Progenitor cell of endocrine pancreas (in vitro differentiated cells): Measurements from ENCODE around the gene GALNTL6. TPM values are rescaled to one million over a fixed set of nuclear protein-coding genes. Genes with fewer than 3 reads are reported as not detected.

ENCODE experiments used
- DNase-seq: peaks from one replicate; pipeline ENCODE4 v3.0.0; 2021; ENCODE audit warnings: low spot score; ENCODE audit not compliant: unreplicated experiment
- H3K27ac Mint-ChIP-seq: 2 replicates; pipeline ENCODE4 v1.8.0; 2021; ENCODE audit warnings: mild to moderate bottlenecking, moderate library complexity, mixed read lengths
- H3K27me3 Mint-ChIP-seq: 2 replicates; pipeline ENCODE4 v1.8.0; 2021; ENCODE audit warnings: mixed read lengths
- H3K36me3 Mint-ChIP-seq: 2 replicates; pipeline ENCODE4 v1.8.0; 2022; ENCODE audit warnings: mixed read lengths; ENCODE audit not compliant: insufficient read depth
- H3K4me1 Mint-ChIP-seq: 2 replicates; pipeline ENCODE4 v1.8.0; 2021; ENCODE audit warnings: low read depth, mixed read lengths
- H3K4me3 Mint-ChIP-seq: 2 replicates; pipeline ENCODE4 v1.8.0; 2021; ENCODE audit warnings: low read depth, mild to moderate bottlenecking, moderate library complexity, mixed read lengths
- H3K9me3 Mint-ChIP-seq: 2 replicates; pipeline ENCODE4 v1.8.0; 2021; ENCODE audit warnings: low read depth, mixed read lengths
- total RNA-seq: library from RNA; stranded (reverse); gene quantifications from 2 replicates; pipeline ENCODE4 v1.2.1, GENCODE V29; 2021
- TF ChIP-seq, protein P1 (sequence below): fragments of 200-600 bp; sonication (generic); IDR thresholded peaks from one replicate; pipeline ENCODE4 v1.5.0; 2021; ENCODE audit warnings: antibody characterized with exemption, mild to moderate bottlenecking; ENCODE audit not compliant: unreplicated experiment

The GALNTL6 gene
- total RNA-seq, 1 donor from 2014 or later: 0.14 TPM

DNA sequence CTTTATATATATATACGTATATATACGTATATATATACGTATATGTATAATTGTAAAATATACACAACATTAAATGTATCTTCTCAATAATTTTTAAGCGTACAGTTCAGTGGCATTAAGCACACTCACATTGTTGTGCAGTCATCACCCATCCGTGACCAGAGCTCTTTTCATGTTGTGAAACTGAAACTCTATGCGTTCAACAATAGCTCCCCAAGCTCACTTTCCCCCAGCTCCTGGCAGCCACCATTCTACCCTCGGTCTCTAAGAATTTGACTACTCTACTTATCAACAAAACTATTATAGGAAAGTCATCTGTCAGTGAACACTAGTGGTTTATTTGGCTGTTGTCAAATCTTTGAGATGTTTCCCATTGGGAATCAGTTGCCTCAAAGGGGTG, 733.6 kb downstream of the GALNTL6 start:
- H3K4me3 Mint-ChIP-seq: no peak overlapping the region
- H3K27ac Mint-ChIP-seq: no peak overlapping the region
- no peaks in the 10 kb centered on the region for H3K9me3 Mint-ChIP-seq
- DNase-seq: no peak
- no peaks in the 10 kb centered on the region for H3K4me1 Mint-ChIP-seq
- TF ChIP-seq, protein P1, sequence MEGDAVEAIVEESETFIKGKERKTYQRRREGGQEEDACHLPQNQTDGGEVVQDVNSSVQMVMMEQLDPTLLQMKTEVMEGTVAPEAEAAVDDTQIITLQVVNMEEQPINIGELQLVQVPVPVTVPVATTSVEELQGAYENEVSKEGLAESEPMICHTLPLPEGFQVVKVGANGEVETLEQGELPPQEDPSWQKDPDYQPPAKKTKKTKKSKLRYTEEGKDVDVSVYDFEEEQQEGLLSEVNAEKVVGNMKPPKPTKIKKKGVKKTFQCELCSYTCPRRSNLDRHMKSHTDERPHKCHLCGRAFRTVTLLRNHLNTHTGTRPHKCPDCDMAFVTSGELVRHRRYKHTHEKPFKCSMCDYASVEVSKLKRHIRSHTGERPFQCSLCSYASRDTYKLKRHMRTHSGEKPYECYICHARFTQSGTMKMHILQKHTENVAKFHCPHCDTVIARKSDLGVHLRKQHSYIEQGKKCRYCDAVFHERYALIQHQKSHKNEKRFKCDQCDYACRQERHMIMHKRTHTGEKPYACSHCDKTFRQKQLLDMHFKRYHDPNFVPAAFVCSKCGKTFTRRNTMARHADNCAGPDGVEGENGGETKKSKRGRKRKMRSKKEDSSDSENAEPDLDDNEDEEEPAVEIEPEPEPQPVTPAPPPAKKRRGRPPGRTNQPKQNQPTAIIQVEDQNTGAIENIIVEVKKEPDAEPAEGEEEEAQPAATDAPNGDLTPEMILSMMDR: no peak
- no peaks in the 10 kb centered on the region for H3K36me3 Mint-ChIP-seq
- no peaks in the 10 kb centered on the region for H3K27me3 Mint-ChIP-seq

DNA sequence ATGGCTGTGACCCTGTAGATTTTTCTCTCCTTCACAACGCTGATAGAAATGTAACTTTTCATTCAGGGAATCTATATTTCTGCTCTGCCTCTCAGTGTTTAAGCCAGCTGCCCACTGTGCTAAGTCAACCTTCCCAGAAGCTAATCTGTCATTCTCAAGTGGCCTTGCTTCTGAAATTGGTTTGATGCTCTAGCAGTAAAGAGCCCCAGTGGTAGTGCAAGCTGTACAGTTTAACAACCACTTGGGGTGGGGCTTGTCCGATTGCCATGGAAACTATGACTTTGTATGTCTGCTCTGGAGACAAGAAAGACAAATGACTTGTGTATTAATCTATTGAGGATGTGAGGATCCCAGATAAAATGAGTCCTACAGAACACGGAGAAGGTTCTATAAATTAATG, 734.5 kb downstream of the GALNTL6 start:
- H3K4me1 Mint-ChIP-seq: no peaks in the 10 kb centered on the region
- TF ChIP-seq, protein P1: no peak
- no peak overlapping the region for H3K27ac Mint-ChIP-seq
- no peaks in the 10 kb centered on the region for H3K36me3 Mint-ChIP-seq
- no peak for DNase-seq
- no peaks in the 10 kb centered on the region for H3K27me3 Mint-ChIP-seq
- H3K9me3 Mint-ChIP-seq: no peaks in the 10 kb centered on the region
- H3K4me3 Mint-ChIP-seq: no peak overlapping the region

DNA sequence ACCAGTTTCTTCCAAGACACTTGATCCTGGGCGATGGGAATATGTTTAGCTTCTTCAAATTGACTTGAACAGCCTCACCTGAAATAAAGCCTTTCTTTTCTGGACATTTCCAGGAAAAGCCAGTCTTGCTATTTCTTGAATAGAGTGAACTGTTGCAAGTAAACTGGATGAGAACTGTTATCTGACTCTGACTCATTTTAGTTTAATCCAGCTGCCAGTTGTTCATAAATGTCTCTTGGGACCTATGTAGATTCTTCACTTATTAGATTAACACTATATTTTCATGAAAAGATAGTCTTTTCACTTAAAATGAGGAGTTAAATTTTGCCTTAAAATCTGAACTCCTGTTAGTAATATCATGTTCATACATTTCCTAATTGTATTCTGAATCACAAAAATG, 740.0 kb downstream of the GALNTL6 start:
- no peaks in the 10 kb centered on the region for H3K9me3 Mint-ChIP-seq
- DNase-seq: no peak
- TF ChIP-seq, protein P1: no peak
- no peaks in the 10 kb centered on the region for H3K4me1 Mint-ChIP-seq
- H3K27me3 Mint-ChIP-seq: no peaks in the 10 kb centered on the region
- H3K36me3 Mint-ChIP-seq: no peaks in the 10 kb centered on the region
- no peak overlapping the region for H3K4me3 Mint-ChIP-seq
- H3K27ac Mint-ChIP-seq: no peak overlapping the region

DNA sequence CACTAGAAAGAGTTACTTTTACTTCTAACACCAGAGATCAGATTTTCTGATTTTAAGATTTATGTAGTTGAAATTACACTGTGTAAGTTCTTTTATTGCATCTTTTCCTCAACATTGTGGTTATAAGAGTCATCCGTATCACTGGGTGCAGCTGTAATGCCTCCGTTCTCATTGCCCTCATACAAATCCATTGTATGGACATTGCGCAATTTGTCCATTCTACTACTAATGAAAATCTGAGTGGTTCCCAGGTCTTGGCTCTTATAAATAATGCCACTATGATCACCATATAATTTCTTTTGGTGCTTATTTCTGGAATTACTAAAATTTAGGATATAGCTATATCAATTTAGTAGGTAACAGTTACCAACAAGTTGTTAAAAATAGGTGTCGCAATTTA, 741.4 kb downstream of the GALNTL6 start:
- Mint-ChIP-seq H3K36me3 (no peaks in the 10 kb centered on the region), H3K27me3 (no peaks in the 10 kb centered on the region), H3K4me1 (no peaks in the 10 kb centered on the region), H3K9me3 (no peaks in the 10 kb centered on the region), H3K4me3 (no peak overlapping the region), H3K27ac (no peak overlapping the region)
- no peak for DNase-seq
- TF ChIP-seq, protein P1: no peak

DNA sequence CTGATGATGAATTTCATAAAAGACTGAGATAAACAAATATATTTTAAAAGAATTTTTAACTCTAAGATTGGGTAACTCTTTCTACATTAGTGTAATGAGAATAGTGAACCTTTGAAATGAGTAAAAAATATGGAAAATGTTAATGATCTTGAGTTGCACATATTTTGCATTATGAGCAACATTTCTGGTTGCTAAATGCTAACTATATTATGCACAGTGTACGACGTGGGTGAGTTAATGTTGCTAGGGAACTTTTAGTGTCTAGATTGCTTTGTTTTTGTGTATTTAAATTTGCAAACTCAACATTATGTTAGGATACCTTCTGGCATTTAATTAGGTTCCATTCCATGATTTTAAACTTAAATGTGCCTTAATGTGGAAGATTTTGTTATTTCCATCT, 742.5 kb downstream of the GALNTL6 start:
- TF ChIP-seq, protein P1: no peak
- Mint-ChIP-seq H3K4me3 (no peak overlapping the region), H3K27ac (no peak overlapping the region), H3K27me3 (no peaks in the 10 kb centered on the region), H3K4me1 (no peaks in the 10 kb centered on the region), H3K36me3 (no peaks in the 10 kb centered on the region), H3K9me3 (no peaks in the 10 kb centered on the region)
- no peak for DNase-seq
